Neural cell (in vitro differentiated cells): ENCODE data around the gene C9orf78. TPM values are rescaled to one million over a fixed set of nuclear protein-coding genes. Genes with fewer than 3 reads are reported as not detected.

Source experiments
- H2AFZ ChIP-seq: fragments of 200-600, 300-800 bp; sonication (generic), shearing (Covaris generic); 2 replicates; pipeline ENCODE4 v1.6.0; 2014; ENCODE audit warnings: low read depth, mild to moderate bottlenecking, antibody characterized with exemption, low read length, moderate library complexity
- H3F3A ChIP-seq: fragments of 200-600 bp; shearing (Covaris generic); 2 replicates; pipeline ENCODE4 v1.6.1; 2016; ENCODE audit warnings: mild to moderate bottlenecking, moderate library complexity, mixed read lengths, antibody characterized with exemption, low read length; ENCODE audit not compliant: insufficient read depth, poor library complexity, severe bottlenecking
- H3K27ac ChIP-seq: fragments of 200-600, 300-800 bp; sonication (generic), shearing (Covaris generic); 2 replicates; pipeline ENCODE4 v1.5.1; 2014; ENCODE audit warnings: mild to moderate bottlenecking, low read length, moderate library complexity
- H3K27me3 ChIP-seq: fragments of 300-800, 200-600 bp; sonication (generic), shearing (Covaris generic); 2 replicates; pipeline ENCODE4 v1.6.0; 2014; ENCODE audit warnings: mild to moderate bottlenecking, low read depth, low read length, moderate library complexity; ENCODE audit not compliant: insufficient read depth
- H3K36me3 ChIP-seq: fragments of 300-800, 200-600 bp; sonication (generic), shearing (Covaris generic); 2 replicates; pipeline ENCODE4 v1.5.1; 2014; ENCODE audit warnings: mild to moderate bottlenecking, antibody characterized with exemption, low read length, moderate library complexity; ENCODE audit not compliant: insufficient read depth
- H3K4me2 ChIP-seq: fragments of 300-800, 200-600 bp; sonication (generic), shearing (Covaris generic); 2 replicates; pipeline ENCODE4 v1.6.0; 2014; ENCODE audit warnings: mild to moderate bottlenecking, low read length
- H3K4me3 ChIP-seq: fragments of 300-800, 200-600 bp; sonication (generic), shearing (Covaris generic); 2 replicates; pipeline ENCODE4 v1.5.1; 2014; ENCODE audit warnings: mild to moderate bottlenecking, low read length, moderate library complexity
- H3K79me2 ChIP-seq: fragments of 200-600 bp; shearing (Covaris generic); replicated peaks from 2 replicates; pipeline ENCODE4 v1.6.0; 2014; ENCODE audit warnings: mild to moderate bottlenecking, low read length, moderate library complexity; ENCODE audit not compliant: insufficient read depth
- H3K9ac ChIP-seq: fragments of 300-800, 200-600 bp; sonication (generic), shearing (Covaris generic); 2 replicates; pipeline ENCODE4 v1.6.1; 2016; ENCODE audit warnings: mild to moderate bottlenecking, low read length, mixed read lengths
- H3K9me2 ChIP-seq: fragments of 200-600 bp; shearing (Covaris generic); 2 replicates; pipeline ENCODE4 v1.6.1; 2016; ENCODE audit warnings: mild to moderate bottlenecking, low read length, mixed read lengths; ENCODE audit not compliant: insufficient read depth
- H3K9me3 ChIP-seq: fragments of 200-600, 300-800 bp; sonication (generic), shearing (Covaris generic); 2 replicates; pipeline ENCODE4 v1.6.1; 2016; ENCODE audit warnings: mild to moderate bottlenecking, mixed run types, low read length, moderate library complexity, mixed read lengths
- H4K20me1 ChIP-seq: fragments of 200-600 bp; shearing (Covaris generic); 2 replicates; pipeline ENCODE4 v1.6.1; 2016; ENCODE audit warnings: mild to moderate bottlenecking, mixed run types; ENCODE audit not compliant: insufficient read depth
- EP300 ChIP-seq: fragments of 450-650 bp; conservative IDR thresholded peaks from 2 replicates; pipeline ENCODE4 v1.6.1; 2014; ENCODE audit warnings: antibody characterized with exemption, mild to moderate bottlenecking, moderate library complexity; ENCODE audit not compliant: poor library complexity, severe bottlenecking
- EZH2 ChIP-seq: fragments of 200-600, 300-800 bp; shearing (Covaris generic), sonication (generic); IDR thresholded peaks from 2 replicates; pipeline ENCODE4 v1.6.1; 2014; ENCODE audit warnings: antibody characterized with exemption, low read length, borderline replicate concordance, mild to moderate bottlenecking; ENCODE audit not compliant: insufficient read depth, poor library complexity, severe bottlenecking
- MXI1 ChIP-seq: fragments of 450-650 bp; conservative IDR thresholded peaks from 2 replicates; pipeline ENCODE4 v1.6.1; 2014; ENCODE audit warnings: antibody characterized with exemption, mild to moderate bottlenecking; ENCODE audit not compliant: poor library complexity, severe bottlenecking
- POLR2AphosphoS5 ChIP-seq: IDR thresholded peaks from 2 replicates; pipeline ENCODE4 v1.6.1; 2012
- RAD21 ChIP-seq: fragments of 450-650 bp; conservative IDR thresholded peaks from 2 replicates; pipeline ENCODE4 v1.6.1; 2014; ENCODE audit warnings: antibody characterized with exemption, mild to moderate bottlenecking, moderate library complexity
- SMC3 ChIP-seq: fragments of 450-650 bp; conservative IDR thresholded peaks from 2 replicates; pipeline ENCODE4 v1.6.1; 2014; ENCODE audit warnings: antibody characterized with exemption, mild to moderate bottlenecking, moderate library complexity; ENCODE audit not compliant: poor library complexity
- TAF1 ChIP-seq: IDR thresholded peaks from 2 replicates; pipeline ENCODE4 v1.6.1; 2012; ENCODE audit warnings: low read depth
- polyA plus RNA-seq: library from polyadenylated mRNA; depleted of rRNA; stranded (reverse); fragments of >200 nt; gene quantifications from 2 replicates; pipeline ENCODE4 v1.2.3, GENCODE V29; 2014
- TF ChIP-seq, protein P1 (sequence below): fragments of 450-650 bp; IDR thresholded peaks from 2 replicates; pipeline ENCODE4 v1.5.1; 2014; ENCODE audit warnings: antibody characterized with exemption, mild to moderate bottlenecking, moderate library complexity; ENCODE audit not compliant: poor library complexity, severe bottlenecking
- TF ChIP-seq, protein P2 (sequence below): IDR thresholded peaks from 2 replicates; pipeline ENCODE4 v1.6.1; 2012; ENCODE audit warnings: borderline replicate concordance

Gene C9orf78
- polyA plus RNA-seq, 1 donor from 2014 or later: 91.3 TPM

DNA sequence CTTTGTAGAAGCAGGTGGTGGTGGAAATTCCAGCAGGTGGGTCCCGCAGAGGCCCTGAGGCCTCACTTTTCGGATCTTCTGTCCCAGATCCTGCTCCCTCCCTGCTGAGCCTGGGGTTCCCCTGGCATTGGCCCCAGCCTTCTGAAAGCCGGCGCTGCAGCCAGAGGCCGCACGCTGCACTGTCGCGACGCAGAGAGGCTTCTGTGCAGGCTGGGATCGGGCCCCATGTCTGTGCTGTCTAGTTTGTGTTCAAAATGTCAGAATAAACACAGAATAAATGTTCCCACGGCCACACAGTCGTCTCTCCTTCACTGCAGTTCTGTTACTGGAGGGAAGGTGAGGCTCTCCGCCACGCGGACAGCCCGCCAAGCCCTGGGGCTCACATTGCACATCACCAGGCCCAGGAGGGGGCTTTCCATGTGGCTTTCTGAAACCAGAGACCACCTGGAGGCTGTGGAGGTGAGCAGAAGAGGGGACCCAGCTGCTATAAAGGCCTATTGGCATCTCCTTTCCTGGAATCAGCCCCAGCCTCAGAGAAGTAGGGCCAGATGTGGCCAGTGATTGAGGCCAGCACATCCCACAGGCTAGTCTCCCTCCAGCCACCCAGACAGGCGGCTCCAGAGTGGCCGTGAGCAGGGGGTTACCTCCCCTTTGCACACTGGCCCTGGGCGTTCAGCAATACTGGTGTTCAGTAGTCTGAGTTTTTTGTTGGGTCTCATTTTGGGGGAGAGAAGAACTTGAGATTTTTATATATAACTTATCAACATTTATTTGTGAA is 46.7 kb upstream of the C9orf78 start:
- H3K36me3 ChIP-seq: no peaks in the 10 kb centered on the region
- no peaks in the 10 kb centered on the region for H4K20me1 ChIP-seq
- no peaks in the 10 kb centered on the region for H3K9me2 ChIP-seq
- H3K9ac ChIP-seq: no peak overlapping the region
- no peak overlapping the region for H3K4me3 ChIP-seq
- no peaks in the 10 kb centered on the region for H3K79me2 ChIP-seq
- no peak overlapping the region for H2AFZ ChIP-seq
- no peaks in the 10 kb centered on the region for H3F3A ChIP-seq
- no peak overlapping the region for H3K27ac ChIP-seq
- TF ChIP-seq, protein P1, sequence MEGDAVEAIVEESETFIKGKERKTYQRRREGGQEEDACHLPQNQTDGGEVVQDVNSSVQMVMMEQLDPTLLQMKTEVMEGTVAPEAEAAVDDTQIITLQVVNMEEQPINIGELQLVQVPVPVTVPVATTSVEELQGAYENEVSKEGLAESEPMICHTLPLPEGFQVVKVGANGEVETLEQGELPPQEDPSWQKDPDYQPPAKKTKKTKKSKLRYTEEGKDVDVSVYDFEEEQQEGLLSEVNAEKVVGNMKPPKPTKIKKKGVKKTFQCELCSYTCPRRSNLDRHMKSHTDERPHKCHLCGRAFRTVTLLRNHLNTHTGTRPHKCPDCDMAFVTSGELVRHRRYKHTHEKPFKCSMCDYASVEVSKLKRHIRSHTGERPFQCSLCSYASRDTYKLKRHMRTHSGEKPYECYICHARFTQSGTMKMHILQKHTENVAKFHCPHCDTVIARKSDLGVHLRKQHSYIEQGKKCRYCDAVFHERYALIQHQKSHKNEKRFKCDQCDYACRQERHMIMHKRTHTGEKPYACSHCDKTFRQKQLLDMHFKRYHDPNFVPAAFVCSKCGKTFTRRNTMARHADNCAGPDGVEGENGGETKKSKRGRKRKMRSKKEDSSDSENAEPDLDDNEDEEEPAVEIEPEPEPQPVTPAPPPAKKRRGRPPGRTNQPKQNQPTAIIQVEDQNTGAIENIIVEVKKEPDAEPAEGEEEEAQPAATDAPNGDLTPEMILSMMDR: no peak
- TF ChIP-seq EP300 (no peak), TAF1 (no peak), SMC3 (no peak), POLR2AphosphoS5 (no peak), RAD21 (no peak), EZH2 (no peak), MXI1 (no peak)
- TF ChIP-seq, protein P2, sequence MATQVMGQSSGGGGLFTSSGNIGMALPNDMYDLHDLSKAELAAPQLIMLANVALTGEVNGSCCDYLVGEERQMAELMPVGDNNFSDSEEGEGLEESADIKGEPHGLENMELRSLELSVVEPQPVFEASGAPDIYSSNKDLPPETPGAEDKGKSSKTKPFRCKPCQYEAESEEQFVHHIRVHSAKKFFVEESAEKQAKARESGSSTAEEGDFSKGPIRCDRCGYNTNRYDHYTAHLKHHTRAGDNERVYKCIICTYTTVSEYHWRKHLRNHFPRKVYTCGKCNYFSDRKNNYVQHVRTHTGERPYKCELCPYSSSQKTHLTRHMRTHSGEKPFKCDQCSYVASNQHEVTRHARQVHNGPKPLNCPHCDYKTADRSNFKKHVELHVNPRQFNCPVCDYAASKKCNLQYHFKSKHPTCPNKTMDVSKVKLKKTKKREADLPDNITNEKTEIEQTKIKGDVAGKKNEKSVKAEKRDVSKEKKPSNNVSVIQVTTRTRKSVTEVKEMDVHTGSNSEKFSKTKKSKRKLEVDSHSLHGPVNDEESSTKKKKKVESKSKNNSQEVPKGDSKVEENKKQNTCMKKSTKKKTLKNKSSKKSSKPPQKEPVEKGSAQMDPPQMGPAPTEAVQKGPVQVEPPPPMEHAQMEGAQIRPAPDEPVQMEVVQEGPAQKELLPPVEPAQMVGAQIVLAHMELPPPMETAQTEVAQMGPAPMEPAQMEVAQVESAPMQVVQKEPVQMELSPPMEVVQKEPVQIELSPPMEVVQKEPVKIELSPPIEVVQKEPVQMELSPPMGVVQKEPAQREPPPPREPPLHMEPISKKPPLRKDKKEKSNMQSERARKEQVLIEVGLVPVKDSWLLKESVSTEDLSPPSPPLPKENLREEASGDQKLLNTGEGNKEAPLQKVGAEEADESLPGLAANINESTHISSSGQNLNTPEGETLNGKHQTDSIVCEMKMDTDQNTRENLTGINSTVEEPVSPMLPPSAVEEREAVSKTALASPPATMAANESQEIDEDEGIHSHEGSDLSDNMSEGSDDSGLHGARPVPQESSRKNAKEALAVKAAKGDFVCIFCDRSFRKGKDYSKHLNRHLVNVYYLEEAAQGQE: no peak
- H3K4me2 ChIP-seq: no peak overlapping the region
- H3K27me3 ChIP-seq: no peaks in the 10 kb centered on the region
- no peaks in the 10 kb centered on the region for H3K9me3 ChIP-seq

DNA sequence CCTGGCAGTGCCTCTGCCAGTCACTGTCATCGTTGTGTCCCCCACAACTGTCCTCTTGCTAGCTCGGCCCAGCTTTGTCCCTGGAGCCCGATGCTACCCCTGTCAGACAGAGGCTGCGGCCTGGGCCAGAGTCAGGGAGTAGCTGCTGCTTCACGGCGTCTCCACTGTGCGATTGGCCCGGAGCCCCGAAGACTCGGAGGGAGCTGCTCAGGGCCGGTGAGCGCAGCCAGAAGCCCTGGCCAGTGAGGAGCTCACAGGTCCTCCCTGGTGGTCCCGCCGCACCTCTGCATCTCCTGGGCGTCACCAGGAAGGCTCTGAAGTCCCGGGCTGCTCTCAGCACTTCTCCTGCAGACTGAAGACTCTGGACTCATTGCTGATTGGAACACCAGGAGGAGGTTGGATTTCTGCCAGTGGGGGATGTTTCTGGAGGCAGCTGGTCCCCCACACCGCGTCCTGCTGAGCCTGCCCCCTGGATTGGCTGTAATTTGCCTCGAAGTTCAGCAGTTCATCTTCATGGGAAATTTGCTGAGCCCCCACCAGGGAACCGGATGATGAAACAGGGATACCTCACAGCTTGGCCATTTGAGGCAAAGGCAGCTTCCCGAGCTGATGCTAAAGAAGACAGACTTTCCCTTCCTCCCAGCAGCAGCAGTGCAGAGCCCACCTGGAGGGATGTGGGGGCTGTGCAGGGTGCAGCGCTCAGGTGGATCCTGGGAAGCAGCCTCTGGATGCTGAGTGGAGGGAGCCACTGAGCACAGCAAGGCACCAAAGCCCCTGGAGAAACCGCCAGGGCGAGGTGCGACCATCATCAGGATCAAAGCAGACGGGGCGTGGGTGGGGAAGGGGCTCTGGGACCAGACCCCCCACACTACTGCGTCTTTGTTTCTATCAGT is 45.8 kb upstream of the C9orf78 start:
- Histone ChIP-seq H3K27me3 (no peaks in the 10 kb centered on the region), H3K27ac (no peak overlapping the region), H3K4me3 (no peak overlapping the region), H3K9ac (no peak overlapping the region), H2AFZ (no peak overlapping the region), H4K20me1 (no peaks in the 10 kb centered on the region), H3K79me2 (no peaks in the 10 kb centered on the region), H3K9me2 (no peaks in the 10 kb centered on the region), H3K36me3 (no peaks in the 10 kb centered on the region), H3F3A (no peaks in the 10 kb centered on the region), H3K9me3 (no peaks in the 10 kb centered on the region), H3K4me2 (no peak overlapping the region)
- TF ChIP-seq SMC3 (no peak), POLR2AphosphoS5 (no peak), EP300 (no peak), MXI1 (no peak), TAF1 (no peak), EZH2 (no peak), RAD21 (no peak)
- TF ChIP-seq, protein P1: no peak
- TF ChIP-seq, protein P2: no peak
